Measurements from ENCODE around the gene RXRA. TPM values are rescaled to one million over a fixed set of nuclear protein-coding genes. Genes with fewer than 3 reads are reported as not detected.

Gene RXRA
- total RNA-seq, 1 donor from 2014 or later: 16.8 TPM

DNA sequence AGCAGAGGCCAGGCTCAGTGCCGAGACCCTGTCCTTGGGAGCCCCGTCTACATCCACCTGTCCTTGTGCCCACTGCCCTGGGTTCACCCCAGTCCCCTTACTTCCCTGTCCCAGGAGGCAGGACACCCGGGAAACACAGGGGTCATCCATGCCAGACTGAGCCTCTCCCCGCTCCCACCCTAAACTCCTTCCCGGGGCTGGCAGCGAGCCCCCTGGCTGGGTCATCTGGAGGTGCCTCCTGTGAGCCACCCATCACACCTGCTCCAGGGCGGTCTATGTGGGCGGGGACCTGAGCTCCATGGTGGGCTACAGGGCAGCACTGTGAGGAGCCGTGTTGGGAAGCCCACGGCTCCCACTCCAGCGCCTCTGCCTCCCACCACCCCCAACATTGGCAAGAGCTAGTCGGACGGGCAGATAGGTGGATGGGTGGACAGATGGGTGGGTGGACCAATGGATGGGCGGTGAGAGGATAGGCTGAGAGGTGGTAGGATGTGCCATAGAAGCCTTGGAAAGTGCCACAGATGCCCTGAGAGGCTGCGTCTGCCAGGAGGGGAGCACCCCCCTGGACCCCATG, 42.5 kb upstream of the RXRA start:
- FAIRE-seq (no peak), DNase-seq (ENCODE audit: low read depth) (no peak)
- Histone ChIP-seq H3K36me3 (ENCODE audit: control insufficient read depth, insufficient read depth, low read length) (no peaks in the 10 kb centered on the region), H3K27me3 (ENCODE audit: control insufficient read depth, insufficient read depth, low read length) (peaks cover 5% of the 10 kb centered on the region), H3K4me3 (ENCODE audit: low read depth, low read length) (no peak overlapping the region)
- TF ChIP-seq, protein P1, sequence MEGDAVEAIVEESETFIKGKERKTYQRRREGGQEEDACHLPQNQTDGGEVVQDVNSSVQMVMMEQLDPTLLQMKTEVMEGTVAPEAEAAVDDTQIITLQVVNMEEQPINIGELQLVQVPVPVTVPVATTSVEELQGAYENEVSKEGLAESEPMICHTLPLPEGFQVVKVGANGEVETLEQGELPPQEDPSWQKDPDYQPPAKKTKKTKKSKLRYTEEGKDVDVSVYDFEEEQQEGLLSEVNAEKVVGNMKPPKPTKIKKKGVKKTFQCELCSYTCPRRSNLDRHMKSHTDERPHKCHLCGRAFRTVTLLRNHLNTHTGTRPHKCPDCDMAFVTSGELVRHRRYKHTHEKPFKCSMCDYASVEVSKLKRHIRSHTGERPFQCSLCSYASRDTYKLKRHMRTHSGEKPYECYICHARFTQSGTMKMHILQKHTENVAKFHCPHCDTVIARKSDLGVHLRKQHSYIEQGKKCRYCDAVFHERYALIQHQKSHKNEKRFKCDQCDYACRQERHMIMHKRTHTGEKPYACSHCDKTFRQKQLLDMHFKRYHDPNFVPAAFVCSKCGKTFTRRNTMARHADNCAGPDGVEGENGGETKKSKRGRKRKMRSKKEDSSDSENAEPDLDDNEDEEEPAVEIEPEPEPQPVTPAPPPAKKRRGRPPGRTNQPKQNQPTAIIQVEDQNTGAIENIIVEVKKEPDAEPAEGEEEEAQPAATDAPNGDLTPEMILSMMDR (IDR thresholded peaks at IDR 0.05; ENCODE audit: insufficient read depth, low read length, severe bottlenecking): no peak

- no peaks in the 10 kb centered on the region for H3K36me3 ChIP-seq (ENCODE audit: control insufficient read depth, insufficient read depth, low read length)
- no peak overlapping the region for H3K4me3 ChIP-seq (ENCODE audit: low read depth, low read length)
- H3K27me3 ChIP-seq (ENCODE audit: control insufficient read depth, insufficient read depth, low read length): peaks cover 5% of the 10 kb centered on the region
- no peak for FAIRE-seq
- TF ChIP-seq, protein P1 (IDR thresholded peaks at IDR 0.05; ENCODE audit: insufficient read depth, low read length, severe bottlenecking): no peak
- no peak for DNase-seq (ENCODE audit: low read depth)
Measured at GRCh38 chr9:134284273-134284672, 42.0 kb upstream of the RXRA start.

GRCh38 chr9:134284741-134285140, 41.5 kb upstream of the RXRA start:
- no peak for DNase-seq (ENCODE audit: low read depth)
- TF ChIP-seq, protein P1 (IDR thresholded peaks at IDR 0.05; ENCODE audit: insufficient read depth, low read length, severe bottlenecking): no peak
- H3K36me3 ChIP-seq (ENCODE audit: control insufficient read depth, insufficient read depth, low read length): no peaks in the 10 kb centered on the region
- H3K27me3 ChIP-seq (ENCODE audit: control insufficient read depth, insufficient read depth, low read length): peaks cover 5% of the 10 kb centered on the region
- FAIRE-seq: no peak
- no peak overlapping the region for H3K4me3 ChIP-seq (ENCODE audit: low read depth, low read length)

DNA sequence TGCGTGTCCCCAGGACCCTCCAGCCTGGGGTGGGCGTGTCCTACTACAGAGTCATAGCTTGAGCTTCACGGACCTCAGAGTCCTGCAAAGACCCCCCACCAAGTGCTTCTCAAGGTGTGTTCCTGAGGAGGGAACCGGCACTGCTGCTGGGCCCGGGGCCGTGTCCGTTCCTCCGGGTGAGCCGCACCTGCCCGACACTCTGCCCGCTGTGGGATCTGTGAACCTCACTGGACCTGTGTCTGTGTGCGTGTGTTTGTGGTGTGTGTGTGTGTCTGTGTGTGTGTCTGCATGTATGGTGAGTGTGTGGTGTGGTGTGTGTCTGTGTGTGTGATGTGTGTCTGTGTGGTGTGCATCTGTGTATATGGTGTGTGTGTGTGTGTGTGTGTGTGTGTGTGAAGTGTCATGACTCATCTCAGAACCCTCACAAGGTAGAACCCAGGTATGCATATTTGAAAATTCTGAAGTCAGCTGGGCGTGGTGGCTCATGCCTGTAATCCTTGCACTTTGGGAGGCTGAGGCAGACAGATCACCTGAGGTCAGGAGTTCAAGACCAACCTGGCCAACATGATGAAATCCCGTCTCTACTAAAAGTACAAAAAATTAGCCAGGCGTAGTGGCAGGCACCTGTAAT, 40.9 kb upstream of the RXRA start:
- Histone ChIP-seq H3K36me3 (ENCODE audit: control insufficient read depth, insufficient read depth, low read length) (no peaks in the 10 kb centered on the region), H3K27me3 (ENCODE audit: control insufficient read depth, insufficient read depth, low read length) (peaks cover 5% of the 10 kb centered on the region), H3K4me3 (ENCODE audit: low read depth, low read length) (no peak overlapping the region)
- FAIRE-seq (no peak), DNase-seq (ENCODE audit: low read depth) (peak; percentile 27)
- TF ChIP-seq, protein P1 (IDR thresholded peaks at IDR 0.05; ENCODE audit: insufficient read depth, low read length, severe bottlenecking): no peak

- Histone ChIP-seq H3K36me3 (ENCODE audit: control insufficient read depth, insufficient read depth, low read length) (no peaks in the 10 kb centered on the region), H3K4me3 (ENCODE audit: low read depth, low read length) (no peak overlapping the region), H3K27me3 (ENCODE audit: control insufficient read depth, insufficient read depth, low read length) (peaks cover 5% of the 10 kb centered on the region)
- TF ChIP-seq, protein P1 (IDR thresholded peaks at IDR 0.05; ENCODE audit: insufficient read depth, low read length, severe bottlenecking): no peak
- DNase-seq (ENCODE audit: low read depth) (no peak), FAIRE-seq (no peak)
Measured at GRCh38 chr9:134286471-134287245, 39.6 kb upstream of the RXRA start.

Measured in bronchial epithelial cell (primary cell).